GM13976 (cell line): ENCODE data around the gene ACACB.

Experiments
- DNase-seq: peaks from one replicate; pipeline ENCODE4 v3.0.0; 2012; ENCODE audit warnings: low spot score
- in situ Hi-C: fragments of 300-500 bp; cut with MboI; formaldehyde crosslinking; loops from one replicate; pipeline ENCODE4 v1.12.0; 2022; ENCODE audit warnings: low sequenced_read_pairs, mixed read lengths, inconsistent platforms; ENCODE audit not compliant: unreplicated experiment
- TF ChIP-seq, protein P1 (sequence below): IDR thresholded peaks from 2 replicates; pipeline ENCODE4 v1.5.1; 2012; ENCODE audit warnings: borderline replicate concordance, mild to moderate bottlenecking; ENCODE audit not compliant: insufficient read depth; ENCODE audit errors: extremely low read depth, missing control alignments, control extremely low read depth

Gene ACACB

DNA sequence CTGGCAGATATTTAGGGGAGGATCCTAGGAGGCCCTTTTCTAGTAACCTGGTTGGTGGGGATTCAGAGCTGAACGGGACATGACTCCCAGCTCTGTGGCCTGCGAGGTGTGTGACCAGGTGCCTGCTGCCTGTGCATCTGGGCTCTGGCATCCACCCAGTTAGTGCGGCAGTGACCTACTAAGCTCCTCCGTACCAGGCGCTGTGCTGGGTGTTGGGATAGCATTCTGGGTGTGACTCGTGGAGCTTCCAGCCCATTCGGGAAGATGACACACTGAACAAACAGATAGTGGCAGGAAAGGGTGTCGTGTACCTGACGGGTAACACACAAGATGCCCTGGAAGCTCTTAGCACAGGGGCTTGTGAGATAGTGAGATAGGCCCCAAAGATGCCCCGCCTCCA lies 80.9 kb downstream of the ACACB start:
- DNase-seq: no peak
- TF ChIP-seq, protein P1, sequence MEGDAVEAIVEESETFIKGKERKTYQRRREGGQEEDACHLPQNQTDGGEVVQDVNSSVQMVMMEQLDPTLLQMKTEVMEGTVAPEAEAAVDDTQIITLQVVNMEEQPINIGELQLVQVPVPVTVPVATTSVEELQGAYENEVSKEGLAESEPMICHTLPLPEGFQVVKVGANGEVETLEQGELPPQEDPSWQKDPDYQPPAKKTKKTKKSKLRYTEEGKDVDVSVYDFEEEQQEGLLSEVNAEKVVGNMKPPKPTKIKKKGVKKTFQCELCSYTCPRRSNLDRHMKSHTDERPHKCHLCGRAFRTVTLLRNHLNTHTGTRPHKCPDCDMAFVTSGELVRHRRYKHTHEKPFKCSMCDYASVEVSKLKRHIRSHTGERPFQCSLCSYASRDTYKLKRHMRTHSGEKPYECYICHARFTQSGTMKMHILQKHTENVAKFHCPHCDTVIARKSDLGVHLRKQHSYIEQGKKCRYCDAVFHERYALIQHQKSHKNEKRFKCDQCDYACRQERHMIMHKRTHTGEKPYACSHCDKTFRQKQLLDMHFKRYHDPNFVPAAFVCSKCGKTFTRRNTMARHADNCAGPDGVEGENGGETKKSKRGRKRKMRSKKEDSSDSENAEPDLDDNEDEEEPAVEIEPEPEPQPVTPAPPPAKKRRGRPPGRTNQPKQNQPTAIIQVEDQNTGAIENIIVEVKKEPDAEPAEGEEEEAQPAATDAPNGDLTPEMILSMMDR: no peak
- in situ Hi-C loops: no loop called here

- in situ Hi-C loops: no loop called here
- DNase-seq: no peak
- TF ChIP-seq, protein P1: no peak
Observed at GRCh38 chr12:109199324-109199723, 82.9 kb downstream of the ACACB start.

DNA sequence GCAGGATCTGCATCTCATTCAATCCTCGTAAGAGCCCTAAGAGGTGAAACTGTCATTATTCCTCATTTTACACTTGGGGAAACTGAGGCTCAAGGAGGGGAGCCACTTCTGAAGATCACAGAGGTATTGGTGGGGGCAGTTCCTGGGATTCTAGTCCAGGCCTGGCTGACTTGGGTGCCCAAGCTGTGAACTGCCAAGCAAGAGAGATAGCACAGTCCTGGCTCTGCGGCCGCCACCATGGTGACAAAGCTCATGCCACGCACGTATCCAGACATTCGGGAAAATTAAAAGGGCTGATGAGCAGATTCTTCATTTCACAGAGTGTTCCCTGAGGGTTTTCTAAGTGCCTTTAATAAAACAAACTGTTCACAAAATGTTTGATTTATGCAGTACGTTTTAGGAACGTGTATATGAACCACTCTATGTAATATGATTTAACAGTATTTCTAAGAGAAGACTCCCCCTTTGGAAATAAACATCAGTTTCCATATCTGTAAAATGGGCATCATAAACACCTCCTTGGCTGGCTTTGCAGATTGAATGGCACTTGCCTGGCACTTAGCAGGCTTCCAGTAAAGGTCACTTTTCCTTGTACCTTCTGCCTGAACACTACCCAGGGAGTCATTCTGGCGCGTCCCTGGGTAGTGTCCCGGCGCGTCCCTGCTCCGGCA lies 84.6 kb downstream of the ACACB start:
- DNase-seq: no peak
- TF ChIP-seq, protein P1: no peak
- in situ Hi-C loops: no loop called here

GRCh38 chr12:109201496-109201885 lies 85.1 kb downstream of the ACACB start:
- TF ChIP-seq, protein P1: no peak
- in situ Hi-C loops: no loop called here
- no peak for DNase-seq

DNA sequence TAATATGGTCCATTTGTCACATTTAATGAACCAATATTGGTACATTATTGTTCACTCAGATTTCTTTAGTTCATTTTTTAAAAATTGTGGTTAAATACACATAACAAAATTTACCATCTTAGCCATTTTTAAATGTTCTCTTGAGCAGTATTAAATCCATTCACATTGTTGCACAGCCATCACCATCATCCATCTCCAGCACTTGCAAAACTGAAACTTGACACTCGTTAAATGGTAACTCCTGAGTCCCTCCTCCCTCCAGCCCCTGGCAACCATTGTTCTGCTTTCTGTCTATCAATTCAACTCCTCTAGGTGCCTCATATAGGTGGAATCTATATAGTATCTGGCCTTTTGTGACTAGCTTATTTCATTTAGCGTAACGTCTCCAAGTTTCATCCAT lies 86.4 kb downstream of the ACACB start:
- DNase-seq: no peak
- in situ Hi-C loops: no loop called here
- TF ChIP-seq, protein P1: no peak

DNA sequence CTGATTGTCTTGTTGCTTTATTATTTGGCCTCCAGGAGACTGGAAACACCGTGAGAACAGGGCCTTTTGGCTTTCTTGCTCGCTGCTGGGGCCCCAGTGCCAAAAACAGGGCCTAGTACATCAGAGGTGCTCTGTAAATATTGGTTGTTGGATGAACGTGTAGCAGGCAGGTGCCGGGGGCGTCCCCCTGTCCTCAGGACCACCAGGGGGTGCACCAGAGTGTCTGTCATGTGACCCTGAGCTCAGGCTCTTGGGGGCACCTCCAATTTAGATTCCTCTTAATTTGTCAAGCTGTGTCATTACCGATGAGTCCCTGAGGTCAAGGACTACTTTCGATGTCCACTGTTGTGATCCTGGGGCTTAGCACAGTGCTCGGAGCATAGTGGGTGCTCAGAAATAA lies 87.1 kb downstream of the ACACB start:
- in situ Hi-C loops: no loop called here
- DNase-seq: no peak
- TF ChIP-seq, protein P1: no peak

GRCh38 chr12:109209082-109209481 lies 92.7 kb downstream of the ACACB start:
- in situ Hi-C loops: no loop called here
- DNase-seq: no peak
- TF ChIP-seq, protein P1: no peak
